WTC11 (cell line): Measurements from ENCODE around the gene LAD1. TPM values are rescaled to one million over a fixed set of nuclear protein-coding genes. Genes with fewer than 3 reads are reported as not detected.

ENCODE experiments used
- CREM ChIP-seq: sonication (generic); formaldehyde crosslinking; IDR thresholded peaks from 2 replicates; pipeline ENCODE4 v1.8.1; 2022; ENCODE audit warnings: mild to moderate bottlenecking, missing genetic modification reagents, moderate library complexity
- E2F1 ChIP-seq: sonication (generic); formaldehyde crosslinking; IDR thresholded peaks from 2 replicates; pipeline ENCODE4 v1.8.0; 2022; ENCODE audit warnings: mild to moderate bottlenecking, missing genetic modification reagents
- E2F5 ChIP-seq: sonication (generic); formaldehyde crosslinking; IDR thresholded peaks from 2 replicates; pipeline ENCODE4 v1.8.1; 2022; ENCODE audit warnings: mild to moderate bottlenecking, moderate library complexity, missing genetic modification reagents
- FOXK1 ChIP-seq: sonication (generic); formaldehyde crosslinking; IDR thresholded peaks from 2 replicates; pipeline ENCODE4 v1.8.0; 2022; ENCODE audit warnings: mild to moderate bottlenecking, moderate library complexity, missing genetic modification reagents
- FOXP1 ChIP-seq: sonication (generic); formaldehyde crosslinking; IDR thresholded peaks from 2 replicates; pipeline ENCODE4 v1.8.0; 2022; ENCODE audit warnings: missing genetic modification reagents, mild to moderate bottlenecking, moderate library complexity, borderline replicate concordance
- GABPB1 ChIP-seq: sonication (generic); formaldehyde crosslinking; IDR thresholded peaks from 2 replicates; pipeline ENCODE4 v1.8.1; 2023; ENCODE audit warnings: mild to moderate bottlenecking, missing genetic modification reagents
- MXD4 ChIP-seq: fragments of 250-450 bp; sonication (Bioruptor Pico); IDR thresholded peaks from 2 replicates; pipeline ENCODE4 v1.8.0; 2021; ENCODE audit warnings: mild to moderate bottlenecking, moderate library complexity, borderline replicate concordance
- PRDM15 ChIP-seq: sonication (generic); formaldehyde crosslinking; IDR thresholded peaks from 2 replicates; pipeline ENCODE4 v1.8.0; 2022; ENCODE audit warnings: missing genetic modification reagents
- PREB ChIP-seq: sonication (generic); formaldehyde crosslinking; IDR thresholded peaks from 2 replicates; pipeline ENCODE4 v1.8.1; 2022; ENCODE audit warnings: mild to moderate bottlenecking, missing genetic modification reagents, moderate library complexity, borderline replicate concordance
- SP1 ChIP-seq: sonication (generic); formaldehyde crosslinking; conservative IDR thresholded peaks from 2 replicates; pipeline ENCODE4 v1.8.1; 2022; ENCODE audit warnings: missing genetic modification reagents
- TEAD1 ChIP-seq: sonication (generic); formaldehyde crosslinking; IDR thresholded peaks from 2 replicates; pipeline ENCODE4 v1.8.0; 2022; ENCODE audit warnings: mild to moderate bottlenecking, missing genetic modification reagents
- USF1 ChIP-seq: sonication (generic); formaldehyde crosslinking; IDR thresholded peaks from 2 replicates; pipeline ENCODE4 v1.8.0; 2022; ENCODE audit warnings: mild to moderate bottlenecking, missing genetic modification reagents
- ZBTB21 ChIP-seq: sonication (generic); formaldehyde crosslinking; IDR thresholded peaks from 2 replicates; pipeline ENCODE4 v1.8.1; 2023; ENCODE audit warnings: mild to moderate bottlenecking, missing genetic modification reagents, borderline replicate concordance
- ZNF263 ChIP-seq: sonication (generic); formaldehyde crosslinking; IDR thresholded peaks from 2 replicates; pipeline ENCODE4 v1.8.1; 2022; ENCODE audit warnings: low read depth, mild to moderate bottlenecking, moderate library complexity, missing genetic modification reagents
- ZNF423 ChIP-seq: fragments of 250-450 bp; sonication (Bioruptor Pico); IDR thresholded peaks from 2 replicates; pipeline ENCODE4 v2.1.2; 2022; ENCODE audit warnings: mild to moderate bottlenecking, moderate library complexity
- ZNF425 ChIP-seq: fragments of 250-450 bp; sonication (Bioruptor Pico); conservative IDR thresholded peaks from 2 replicates; pipeline ENCODE4 v1.9.0; 2021; ENCODE audit warnings: mild to moderate bottlenecking
- ZNF671 ChIP-seq: fragments of 250-450 bp; sonication (Bioruptor Pico); IDR thresholded peaks from 2 replicates; pipeline ENCODE4 v1.8.0; 2021; ENCODE audit warnings: mild to moderate bottlenecking
- total RNA-seq: library from RNA; stranded (reverse); gene quantifications from 3 replicates; pipeline ENCODE4 v1.2.3, GENCODE V29; 2021
- TF ChIP-seq, protein P1 (sequence below): sonication (generic); formaldehyde crosslinking; IDR thresholded peaks from 2 replicates; pipeline ENCODE4 v1.8.1; 2022; ENCODE audit warnings: low read depth, mild to moderate bottlenecking, moderate library complexity, missing genetic modification reagents, borderline replicate concordance
- TF ChIP-seq, protein P2 (sequence below): sonication (generic); formaldehyde crosslinking; IDR thresholded peaks from 2 replicates; pipeline ENCODE4 v1.8.1; 2023; ENCODE audit warnings: mild to moderate bottlenecking, missing genetic modification reagents
- TF ChIP-seq, protein P3 (sequence below): fragments of 200-600 bp; IDR thresholded peaks from 2 replicates; pipeline ENCODE4 v1.8.0; 2022; ENCODE audit warnings: antibody characterized with exemption

The LAD1 gene
- total RNA-seq, 1 experiment from 2014 or later = 14.9 TPM

GRCh38 chr1:201447903-201448871, 49.1 kb upstream of the LAD1 start (continued):
- TF ChIP-seq E2F5 (CRISPR knock-in tag) = no peak
- TF ChIP-seq PRDM15 (CRISPR knock-in tag) = no peak
- TF ChIP-seq SP1 (CRISPR knock-in tag) = no peak; the same call in 1 of the 2 replicates
- TF ChIP-seq, protein P1, sequence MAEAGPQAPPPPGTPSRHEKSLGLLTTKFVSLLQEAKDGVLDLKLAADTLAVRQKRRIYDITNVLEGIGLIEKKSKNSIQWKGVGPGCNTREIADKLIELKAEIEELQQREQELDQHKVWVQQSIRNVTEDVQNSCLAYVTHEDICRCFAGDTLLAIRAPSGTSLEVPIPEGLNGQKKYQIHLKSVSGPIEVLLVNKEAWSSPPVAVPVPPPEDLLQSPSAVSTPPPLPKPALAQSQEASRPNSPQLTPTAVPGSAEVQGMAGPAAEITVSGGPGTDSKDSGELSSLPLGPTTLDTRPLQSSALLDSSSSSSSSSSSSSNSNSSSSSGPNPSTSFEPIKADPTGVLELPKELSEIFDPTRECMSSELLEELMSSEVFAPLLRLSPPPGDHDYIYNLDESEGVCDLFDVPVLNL (CRISPR knock-in tag) = no peak
- no peak for TF ChIP-seq ZNF425 (CRISPR knock-in tag)
- TF ChIP-seq E2F1 = no peak
- TF ChIP-seq USF1 (CRISPR knock-in tag) = no peak
- no peak for TF ChIP-seq ZNF263 (CRISPR knock-in tag)
- peak; percentile 35; the same call in 1 of the 2 replicates for TF ChIP-seq FOXP1 (CRISPR knock-in tag)
- 0 out of 2 replicates have a peak, but pooled peaks have one; percentile 7 for TF ChIP-seq ZNF423 (CRISPR knock-in tag)
- TF ChIP-seq FOXK1 (CRISPR knock-in tag) = no peak
- TF ChIP-seq TEAD1 = peak; percentile 43; the same call in 1 of the 2 replicates
- TF ChIP-seq MXD4 (CRISPR knock-in tag) = no peak
- TF ChIP-seq ZBTB21 (CRISPR knock-in tag) = no peak
- TF ChIP-seq GABPB1 = no peak
- TF ChIP-seq CREM (CRISPR knock-in tag) = no peak
- TF ChIP-seq, protein P2, sequence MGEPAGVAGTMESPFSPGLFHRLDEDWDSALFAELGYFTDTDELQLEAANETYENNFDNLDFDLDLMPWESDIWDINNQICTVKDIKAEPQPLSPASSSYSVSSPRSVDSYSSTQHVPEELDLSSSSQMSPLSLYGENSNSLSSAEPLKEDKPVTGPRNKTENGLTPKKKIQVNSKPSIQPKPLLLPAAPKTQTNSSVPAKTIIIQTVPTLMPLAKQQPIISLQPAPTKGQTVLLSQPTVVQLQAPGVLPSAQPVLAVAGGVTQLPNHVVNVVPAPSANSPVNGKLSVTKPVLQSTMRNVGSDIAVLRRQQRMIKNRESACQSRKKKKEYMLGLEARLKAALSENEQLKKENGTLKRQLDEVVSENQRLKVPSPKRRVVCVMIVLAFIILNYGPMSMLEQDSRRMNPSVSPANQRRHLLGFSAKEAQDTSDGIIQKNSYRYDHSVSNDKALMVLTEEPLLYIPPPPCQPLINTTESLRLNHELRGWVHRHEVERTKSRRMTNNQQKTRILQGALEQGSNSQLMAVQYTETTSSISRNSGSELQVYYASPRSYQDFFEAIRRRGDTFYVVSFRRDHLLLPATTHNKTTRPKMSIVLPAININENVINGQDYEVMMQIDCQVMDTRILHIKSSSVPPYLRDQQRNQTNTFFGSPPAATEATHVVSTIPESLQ (CRISPR knock-in tag) = no peak
- TF ChIP-seq, protein P3, sequence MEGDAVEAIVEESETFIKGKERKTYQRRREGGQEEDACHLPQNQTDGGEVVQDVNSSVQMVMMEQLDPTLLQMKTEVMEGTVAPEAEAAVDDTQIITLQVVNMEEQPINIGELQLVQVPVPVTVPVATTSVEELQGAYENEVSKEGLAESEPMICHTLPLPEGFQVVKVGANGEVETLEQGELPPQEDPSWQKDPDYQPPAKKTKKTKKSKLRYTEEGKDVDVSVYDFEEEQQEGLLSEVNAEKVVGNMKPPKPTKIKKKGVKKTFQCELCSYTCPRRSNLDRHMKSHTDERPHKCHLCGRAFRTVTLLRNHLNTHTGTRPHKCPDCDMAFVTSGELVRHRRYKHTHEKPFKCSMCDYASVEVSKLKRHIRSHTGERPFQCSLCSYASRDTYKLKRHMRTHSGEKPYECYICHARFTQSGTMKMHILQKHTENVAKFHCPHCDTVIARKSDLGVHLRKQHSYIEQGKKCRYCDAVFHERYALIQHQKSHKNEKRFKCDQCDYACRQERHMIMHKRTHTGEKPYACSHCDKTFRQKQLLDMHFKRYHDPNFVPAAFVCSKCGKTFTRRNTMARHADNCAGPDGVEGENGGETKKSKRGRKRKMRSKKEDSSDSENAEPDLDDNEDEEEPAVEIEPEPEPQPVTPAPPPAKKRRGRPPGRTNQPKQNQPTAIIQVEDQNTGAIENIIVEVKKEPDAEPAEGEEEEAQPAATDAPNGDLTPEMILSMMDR = peak; percentile 80
- no peak for TF ChIP-seq PREB (CRISPR knock-in tag)
- no peak for TF ChIP-seq ZNF671 (CRISPR knock-in tag)
